ENCODE data around the gene PCDHB11.
"Not testable (repeated sequence)": the region's sequence is repeated elsewhere in the genome, so short reads cannot be mapped to it uniquely, and the experiment has no call there.

Gene PCDHB11

DNA sequence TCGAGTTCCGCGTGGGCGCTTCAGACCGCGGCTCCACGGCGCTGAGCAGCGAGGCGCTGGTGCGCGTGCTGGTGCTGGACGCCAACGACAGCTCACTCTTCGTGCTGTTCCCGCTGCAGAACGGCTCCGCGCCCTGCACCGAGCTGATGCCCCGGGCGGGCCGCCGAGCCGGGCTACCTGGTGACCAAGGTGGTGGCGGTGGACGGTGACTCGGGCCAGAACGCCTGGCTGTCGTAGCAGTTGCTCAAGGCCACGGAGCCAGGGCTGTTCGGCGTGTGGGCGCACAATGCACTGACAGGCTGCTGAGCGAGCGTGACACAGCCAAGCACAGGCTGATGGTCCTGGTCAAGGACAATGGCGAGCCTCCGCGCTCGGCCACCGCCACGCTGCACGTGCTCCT lies 42.1 kb downstream of the PCDHB11 start:
- no peak for DNase-seq (ENCODE audit: low spot score)

DNA sequence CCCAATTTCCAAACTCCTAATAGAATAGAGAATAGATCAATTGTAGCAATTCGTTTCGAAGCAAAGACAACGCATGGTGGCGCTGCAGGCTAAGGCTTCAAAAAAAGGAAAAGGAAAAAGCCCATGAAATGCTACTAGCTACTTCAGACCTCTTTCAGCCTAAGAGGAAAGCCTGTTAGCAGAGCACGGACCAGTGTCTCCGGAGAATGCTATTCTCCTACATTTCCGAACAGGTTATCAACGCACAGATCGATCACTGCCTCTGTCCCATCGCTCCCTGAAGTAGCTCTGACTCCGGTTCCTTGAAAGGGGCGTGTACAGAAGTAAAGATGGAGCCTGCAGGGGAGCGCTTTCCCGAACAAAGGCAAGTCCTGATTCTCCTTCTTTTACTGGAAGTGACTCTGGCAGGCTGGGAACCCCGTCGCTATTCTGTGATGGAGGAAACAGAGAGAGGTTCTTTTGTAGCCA lies 45.9 kb downstream of the PCDHB11 start, which contains the start of gene PCDHB15:
Gene PCDHB15, plus strand, starts transcription at position 146 of the 468 bp plus-strand sequence. Its CDS starts 184 bp downstream, at position 330.
- DNase-seq (ENCODE audit: low spot score) = no peak

- not testable (repeated sequence) for DNase-seq (ENCODE audit: low spot score)
Measured at GRCh38 chr5:141246971-141247370, 47.5 kb downstream of the PCDHB11 start.

DNA sequence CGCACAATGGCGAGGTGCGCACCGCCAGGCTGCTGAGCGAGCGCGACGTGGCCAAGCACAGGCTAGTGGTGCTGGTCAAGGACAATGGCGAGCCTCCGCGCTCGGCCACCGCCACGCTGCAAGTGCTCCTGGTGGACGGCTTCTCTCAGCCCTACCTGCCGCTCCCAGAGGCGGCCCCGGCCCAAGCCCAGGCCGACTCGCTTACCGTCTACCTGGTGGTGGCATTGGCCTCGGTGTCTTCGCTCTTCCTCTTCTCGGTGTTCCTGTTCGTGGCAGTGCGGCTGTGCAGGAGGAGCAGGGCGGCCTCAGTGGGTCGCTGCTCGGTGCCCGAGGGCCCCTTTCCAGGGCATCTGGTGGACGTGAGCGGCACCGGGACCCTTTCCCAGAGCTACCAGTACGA lies 48.0 kb downstream of the PCDHB11 start:
- DNase-seq (ENCODE audit: low spot score) = not testable (repeated sequence)

DNA sequence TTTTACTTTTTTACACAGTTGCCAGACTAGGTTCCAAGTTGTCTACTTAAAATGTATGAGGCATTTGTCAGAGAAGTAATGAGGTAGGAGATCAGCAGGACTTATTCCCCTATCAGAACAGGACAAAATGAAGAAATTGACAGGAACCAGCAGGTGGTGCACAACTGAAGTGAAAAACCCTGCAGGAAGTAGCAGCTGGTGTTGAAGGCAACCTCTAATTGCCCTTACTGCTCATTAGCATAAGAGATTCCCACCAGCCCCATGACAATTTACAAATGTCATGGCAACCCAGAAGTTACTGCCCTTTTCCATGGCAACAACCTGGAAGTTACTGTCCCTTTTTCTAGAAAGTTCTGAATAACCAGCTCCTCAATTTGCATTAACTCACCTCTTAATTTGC lies 51.1 kb downstream of the PCDHB11 start:
- DNase-seq (ENCODE audit: low spot score) = no peak

All from CD4-positive, alpha-beta T cell treated with Interleukin-6 at 100 ng/mL for 8 hours (primary cell).